Measurements from ENCODE around the gene PCDHGA7. TPM values are rescaled to one million over a fixed set of nuclear protein-coding genes. Genes with fewer than 3 reads are reported as not detected.

The PCDHGA7 gene
- total RNA-seq, 1 experiment from 2014 or later = 0.83 TPM

- no peak overlapping the region for H3T11ph ChIP-seq (ENCODE audit: low read length)
- H3K9ac ChIP-seq (ENCODE audit: extremely low read depth, insufficient read length, low read length) = no peak overlapping the region
- no peak overlapping the region for H2BK120ac ChIP-seq (ENCODE audit: low read depth, low read length, poor library complexity, severe bottlenecking)
- no peak for TF ChIP-seq CTCF (conservative IDR thresholded peaks at IDR 0.05)
- no peak overlapping the region for H4K5ac ChIP-seq (ENCODE audit: insufficient read length, low read depth, low read length)
- H3K27ac ChIP-seq (ENCODE audit: insufficient read length, low read depth, low read length) = no peak overlapping the region
- no peak overlapping the region for H2BK15ac ChIP-seq (ENCODE audit: low read depth, low read length)
- H3K9me3 ChIP-seq (ENCODE audit: control insufficient read depth, low read depth, low read length) = peaks cover 14% of the 10 kb centered on the region
- H2AFZ ChIP-seq (ENCODE audit: low read length) = no peak overlapping the region
- no peak overlapping the region for H3K14ac ChIP-seq (ENCODE audit: insufficient read depth, low read length)
- peaks cover 34 to 48% (median 35%) of the 10 kb centered on the region in 3 experiments for H3K36me3 Mint-ChIP-seq (ENCODE audit: insufficient read depth in 1 of 3, low read depth in 3 of 3)
- H2BK20ac ChIP-seq (ENCODE audit: low read depth, low read length, poor library complexity, severe bottlenecking) = no peak overlapping the region
- peaks cover 3% of the 10 kb centered on the region for H3K27me3 Mint-ChIP-seq (ENCODE audit: low read depth)
- no peaks in the 10 kb centered on the region for H4K20me1 ChIP-seq (ENCODE audit: control insufficient read depth, insufficient read depth, insufficient read length)
- H3K79me1 ChIP-seq (ENCODE audit: insufficient read depth, low read depth, low read length, poor library complexity, severe bottlenecking) = no peaks in the 10 kb centered on the region
- no peaks in the 10 kb centered on the region for H3K27me3 ChIP-seq (ENCODE audit: insufficient read depth, low read length)
- no peak overlapping the region for H3K4ac ChIP-seq (ENCODE audit: low read depth, low read length)
- H3K27ac Mint-ChIP-seq = no peak overlapping the region
- no peak overlapping the region for H3K56ac ChIP-seq (ENCODE audit: insufficient read length, low read depth, low read length)
- no peak overlapping the region for H2BK5ac ChIP-seq (ENCODE audit: insufficient read length, low read length)
- no peak overlapping the region for H2BK12ac ChIP-seq (ENCODE audit: insufficient read length, low read depth, low read length)
- no peaks in the 10 kb centered on the region for H3K79me2 ChIP-seq (ENCODE audit: insufficient read depth, low read length)
- no peak overlapping the region for H2AK5ac ChIP-seq (ENCODE audit: insufficient read length, low read length)
- no peak overlapping the region for H3K4me3 Mint-ChIP-seq
- H3K23me2 ChIP-seq (ENCODE audit: insufficient read length, low read depth, low read length, poor library complexity, severe bottlenecking) = no peaks in the 10 kb centered on the region
- H3K23ac ChIP-seq (ENCODE audit: insufficient read length, low read depth, low read length) = no peak overlapping the region
- no peak for DNase-seq
- H3K9me3 Mint-ChIP-seq = peaks cover 42 to 44% of the 10 kb centered on the region in 2 experiments
- H3K4me2 ChIP-seq (ENCODE audit: insufficient read depth, insufficient read length, low read length) = no peak overlapping the region
- WGBS (ENCODE audit: extremely low coverage, insufficient read length, low lambda C conversion rate) = no CpG with 5 or more reads among the region's 2 CpGs
- no peak overlapping the region for H4K91ac ChIP-seq (ENCODE audit: insufficient read length, low read depth, low read length)
- H3K4me1 Mint-ChIP-seq = no peaks in the 10 kb centered on the region; a peak in 1 of 4 replicates
- H3K18ac ChIP-seq (ENCODE audit: insufficient read length, low read depth, low read length) = no peak overlapping the region
- H4K8ac ChIP-seq (replicated peaks; ENCODE audit: insufficient read length, low read depth, low read length) = no peak overlapping the region
- H3K4me1 ChIP-seq (ENCODE audit: insufficient read depth, low read length) = no peaks in the 10 kb centered on the region
Observed at GRCh38 chr5:141434006-141434405, 51.5 kb downstream of the PCDHGA7 start.

Other genes starting within 250 kb of the PCDHGA7 start
- gene PCDHB5, start 247.5 kb upstream of the PCDHGA7 start, total RNA-seq (2021) = 2.8 and 2.9 TPM in 2 replicates
- 0.22 TPM in 1 of 2 replicates, not detected in the other for gene PCDHB6, start 232.7 kb upstream of the PCDHGA7 start, total RNA-seq (2021)
- 0.42 and 0.52 TPM in 2 replicates for gene PCDHB7, start 210.1 kb upstream of the PCDHGA7 start, total RNA-seq (2021)
- 0.57 and 0.86 TPM in 2 replicates for gene PCDHB8, start 205.0 kb upstream of the PCDHGA7 start, total RNA-seq (2021)
- gene PCDHB16, start 200.4 kb upstream of the PCDHGA7 start, total RNA-seq (2021) = 6.5 and 8.0 TPM in 2 replicates
- gene PCDHB9, start 195.6 kb upstream of the PCDHGA7 start, total RNA-seq (2021) = 2.6 and 2.9 TPM in 2 replicates
- gene PCDHB10, start 190.4 kb upstream of the PCDHGA7 start, total RNA-seq (2021) = 1.5 and 1.6 TPM in 2 replicates
- gene PCDHB11, start 183.1 kb upstream of the PCDHGA7 start, total RNA-seq (2021) = 1.9 and 2.0 TPM in 2 replicates
- gene PCDHB12, start 174.0 kb upstream of the PCDHGA7 start, total RNA-seq (2021) = 2.3 and 3.1 TPM in 2 replicates
- 1.5 and 1.7 TPM in 2 replicates for gene PCDHB13, start 168.8 kb upstream of the PCDHGA7 start, total RNA-seq (2021)
- gene PCDHB14, start 159.4 kb upstream of the PCDHGA7 start, total RNA-seq (2021) = 1.5 and 2.4 TPM in 2 replicates
- 5.2 and 7.0 TPM in 2 replicates for gene PCDHB15, start 137.3 kb upstream of the PCDHGA7 start, total RNA-seq (2021)
- gene SLC25A2, start 78.7 kb upstream of the PCDHGA7 start, total RNA-seq (2021) = not detected in 2 replicates
- 90.3 TPM in 2 replicates for gene TAF7, start 62.0 kb upstream of the PCDHGA7 start, total RNA-seq (2021)
- gene PCDHGA1, start 52.2 kb upstream of the PCDHGA7 start, total RNA-seq (2021) = 0.63 and 0.72 TPM in 2 replicates
- gene PCDHGA2, start 44.0 kb upstream of the PCDHGA7 start, total RNA-seq (2021) = 0.90 and 1.1 TPM in 2 replicates
- 0.88 and 0.94 TPM in 2 replicates for gene PCDHGA3, start 38.9 kb upstream of the PCDHGA7 start, total RNA-seq (2021)
- 5.0 and 5.2 TPM in 2 replicates for gene PCDHGB1, start 32.6 kb upstream of the PCDHGA7 start, total RNA-seq (2021)
- gene PCDHGA4, start 27.7 kb upstream of the PCDHGA7 start, total RNA-seq (2021) = 2.3 and 2.6 TPM in 2 replicates
- gene PCDHGB2, start 22.7 kb upstream of the PCDHGA7 start, total RNA-seq (2021) = 3.2 and 3.8 TPM in 2 replicates
- gene PCDHGA5, start 18.6 kb upstream of the PCDHGA7 start, total RNA-seq (2021) = 1.1 and 1.3 TPM in 2 replicates
- 1.6 and 1.7 TPM in 2 replicates for gene PCDHGB3, start 12.5 kb upstream of the PCDHGA7 start, total RNA-seq (2021)
- gene PCDHGA6, start 8.9 kb upstream of the PCDHGA7 start, total RNA-seq (2021) = 1.5 and 1.7 TPM in 2 replicates
- 3.8 and 4.2 TPM in 2 replicates for gene PCDHGB4, start 5.0 kb downstream of the PCDHGA7 start, total RNA-seq (2021)
- gene PCDHGA8, start 9.9 kb downstream of the PCDHGA7 start, total RNA-seq (2021) = 0.90 and 1.0 TPM in 2 replicates
- 3.6 and 3.8 TPM in 2 replicates for gene PCDHGB5, start 15.2 kb downstream of the PCDHGA7 start, total RNA-seq (2021)
- 0.83 and 1.3 TPM in 2 replicates for gene PCDHGA9, start 20.0 kb downstream of the PCDHGA7 start, total RNA-seq (2021)
- gene PCDHGB6, start 25.3 kb downstream of the PCDHGA7 start, total RNA-seq (2021) = 5.5 and 6.0 TPM in 2 replicates
- gene PCDHGA10, start 30.2 kb downstream of the PCDHGA7 start, total RNA-seq (2021) = 12.5 and 15.1 TPM in 2 replicates
- gene PCDHGB7, start 34.9 kb downstream of the PCDHGA7 start, total RNA-seq (2021) = 6.8 and 7.7 TPM in 2 replicates
- gene PCDHGA11, start 38.3 kb downstream of the PCDHGA7 start, total RNA-seq (2021) = 2.6 and 2.7 TPM in 2 replicates
- 1.3 and 1.4 TPM in 2 replicates for gene PCDHGA12, start 47.8 kb downstream of the PCDHGA7 start, total RNA-seq (2021)
- 19.8 and 22.6 TPM in 2 replicates for gene PCDHGC3, start 93.2 kb downstream of the PCDHGA7 start, total RNA-seq (2021)
- gene PCDHGC4, start 102.3 kb downstream of the PCDHGA7 start, total RNA-seq (2021) = 4.0 and 4.3 TPM in 2 replicates
- 0.57 and 0.66 TPM in 2 replicates for gene PCDHGC5, start 106.3 kb downstream of the PCDHGA7 start, total RNA-seq (2021)
- 117 and 123 TPM in 2 replicates for gene DIAPH1, start 236.3 kb downstream of the PCDHGA7 start, total RNA-seq (2021)